Putamen (tissue), 1 donor: ENCODE data around the gene WASF3.
"Not testable (repeated sequence)": the region's sequence is repeated elsewhere in the genome, so short reads cannot be mapped to it uniquely, and the experiment has no call there.

ENCODE experiments used
- DNase-seq: peaks from one replicate; pipeline ENCODE4 v3.0.0-alpha.2; 2016; ENCODE audit warnings: low spot score

Gene WASF3

GRCh38 chr13:26635634-26636033 is 78.2 kb downstream of the WASF3 start:
- not testable (repeated sequence) for DNase-seq

GRCh38 chr13:26636073-26636472 is 78.6 kb downstream of the WASF3 start:
- not testable (repeated sequence) for DNase-seq

- DNase-seq = no peak
These were observed 89.1 kb downstream of the WASF3 start for GRCh38 chr13:26646603-26647002.

GRCh38 chr13:26651234-26651633 is 93.8 kb downstream of the WASF3 start:
- DNase-seq = no peak

- no peak for DNase-seq
These were observed 95.8 kb downstream of the WASF3 start for GRCh38 chr13:26653310-26653709.

GRCh38 chr13:26653842-26654241 is 96.4 kb downstream of the WASF3 start:
- no peak for DNase-seq

- no peak for DNase-seq
These were observed 99.4 kb downstream of the WASF3 start for GRCh38 chr13:26656919-26657318.

GRCh38 chr13:26658448-26659385 is 101.2 kb downstream of the WASF3 start:
- peak; percentile 21 for DNase-seq

- DNase-seq = no peak
These were observed 102.7 kb downstream of the WASF3 start for GRCh38 chr13:26660185-26660584.

- DNase-seq = no peak
These were observed 103.3 kb downstream of the WASF3 start for GRCh38 chr13:26660766-26661165.

- DNase-seq = no peak
These were observed 106.3 kb downstream of the WASF3 start for GRCh38 chr13:26663791-26664190.

- DNase-seq = no peak
These were observed 106.8 kb downstream of the WASF3 start for GRCh38 chr13:26664286-26664685.

- DNase-seq = no peak
These were observed 107.4 kb downstream of the WASF3 start for GRCh38 chr13:26664876-26665275.

- no peak for DNase-seq
These were observed 111.1 kb downstream of the WASF3 start for GRCh38 chr13:26668357-26669146.

- DNase-seq = no peak
These were observed 116.4 kb downstream of the WASF3 start for GRCh38 chr13:26673890-26674289.

GRCh38 chr13:26677156-26677555 is 119.7 kb downstream of the WASF3 start:
- DNase-seq = no peak

- DNase-seq = no peak
These were observed 120.8 kb downstream of the WASF3 start for GRCh38 chr13:26678330-26678729.

GRCh38 chr13:26678796-26679195 is 121.3 kb downstream of the WASF3 start:
- no peak for DNase-seq

GRCh38 chr13:26679411-26680122 is 122.1 kb downstream of the WASF3 start:
- DNase-seq = no peak

- peak; percentile 42 for DNase-seq
These were observed 122.6 kb downstream of the WASF3 start for GRCh38 chr13:26680123-26680450.

- DNase-seq = no peak
These were observed 123.1 kb downstream of the WASF3 start for GRCh38 chr13:26680572-26680971.

GRCh38 chr13:26681036-26681435 is 123.6 kb downstream of the WASF3 start:
- DNase-seq = no peak
